Left lung (tissue), 10 donors: Measurements from ENCODE around the gene LURAP1L. TPM values are rescaled to one million over a fixed set of nuclear protein-coding genes. Genes with fewer than 3 reads are reported as not detected.

Experiments used
- ATAC-seq: fragments of 200-7000 bp; cut with Tn5 transposase; one replicate; pipeline ENCODE4 v1.9.1; 2020; ENCODE audit warnings: moderate library complexity
- DNase-seq, 4 donors: peaks; one replicate each; pipeline ENCODE4 v3.0.0-alpha.2; 2013 to 2020
- H3K27ac ChIP-seq, 2 donors: fragments of 200-600 bp; sonication (generic) in 1 of 2; one replicate each; pipeline versions ENCODE4 v1.5.0 to v1.8.0; 2020 to 2021
- H3K27me3 ChIP-seq, 2 donors: fragments of 200-600 bp; sonication (generic) in 1 of 2; one replicate each; pipeline versions ENCODE4 v1.5.0 to v1.8.0; 2020 to 2021
- H3K36me3 ChIP-seq, 2 donors: fragments of 200-600 bp; sonication (generic) in 1 of 2; one replicate each; pipeline versions ENCODE4 v1.5.0 to v1.8.0; 2020 to 2021
- H3K4me1 ChIP-seq, 2 donors: fragments of 200-600 bp; one replicate each; pipeline ENCODE4 v1.8.0; 2021
- H3K4me3 ChIP-seq, 2 donors: fragments of 200-600 bp; sonication (generic) in 1 of 2; one replicate each; pipeline versions ENCODE4 v1.5.0 to v1.8.0; 2020 to 2021; ENCODE audit warnings: mild to moderate bottlenecking in 1 of 2
- H3K9me3 ChIP-seq, 2 donors: fragments of 200-600 bp; sonication (generic) in 1 of 2; one replicate each; pipeline versions ENCODE4 v1.5.0 to v1.8.0; 2020 to 2021
- intact Hi-C, 2 donors: fragments of 100-400 bp; cut with DNase I; formaldehyde crosslinking; loops; one replicate each; pipeline versions ENCODE4 v1.11.2 to v1.14.2; 2022
- polyA plus RNA-seq, 6 donors: library from polyadenylated mRNA; unstranded; fragments of 120-200 nt; gene quantifications; one replicate each; pipeline ENCODE4 v1.2.1, GENCODE V29; 2013; ENCODE audit not compliant: insufficient read length in 6 of 6
- total RNA-seq, 2 donors: library from RNA; stranded (reverse); fragmentation: NEBNext Ultra II Directional; extraction: Animal tissue kit (Norgen Biotek cat#: 25700); gene quantifications; one replicate each; pipeline ENCODE4 v1.2.1, GENCODE V29; 2021
- TF ChIP-seq, protein P1 (sequence below), 2 donors: fragments of 200-600 bp; sonication (generic) in 1 of 2; IDR thresholded peaks; one replicate each; pipeline versions ENCODE4 v1.5.0 to v1.8.0; 2021; ENCODE audit warnings: antibody characterized with exemption in 2 of 2
- donor health status: DM: no; HTN: yes; CAD: no.
- donor health status: DM: no; HTN: no; CAD: no.

The LURAP1L gene
- total and polyA plus RNA-seq, 8 donors: 37.7 to 83.9 (median 61.6) TPM

DNA sequence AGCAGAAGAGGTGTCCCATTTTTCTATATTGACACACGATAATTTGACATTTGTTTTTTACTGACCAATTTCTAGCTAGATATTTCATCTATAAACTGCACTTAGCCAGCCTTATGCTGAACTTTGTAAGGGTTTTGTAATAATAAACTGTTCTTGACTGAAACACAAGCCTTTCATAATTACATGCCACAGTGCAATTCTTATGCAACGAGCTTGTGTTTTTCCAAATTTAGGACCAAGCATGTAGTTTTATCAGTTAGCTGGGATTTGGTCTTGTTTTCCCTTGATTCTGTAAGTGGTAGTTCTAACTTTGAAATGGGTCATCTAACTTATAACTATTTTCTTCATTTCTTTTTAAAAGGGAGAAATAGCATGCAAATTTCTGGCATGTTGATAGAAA, 1.3 kb upstream of the LURAP1L start:
- Histone ChIP-seq H3K27ac (no peak overlapping the region), H3K27me3 (peaks cover 4 to 36% of the 10 kb centered on the region in 2 donors), H3K9me3 (no peaks in the 10 kb centered on the region), H3K36me3 (no peaks in the 10 kb centered on the region), H3K4me3 (no peak overlapping the region), H3K4me1 (no peaks in the 10 kb centered on the region)
- TF ChIP-seq, protein P1, sequence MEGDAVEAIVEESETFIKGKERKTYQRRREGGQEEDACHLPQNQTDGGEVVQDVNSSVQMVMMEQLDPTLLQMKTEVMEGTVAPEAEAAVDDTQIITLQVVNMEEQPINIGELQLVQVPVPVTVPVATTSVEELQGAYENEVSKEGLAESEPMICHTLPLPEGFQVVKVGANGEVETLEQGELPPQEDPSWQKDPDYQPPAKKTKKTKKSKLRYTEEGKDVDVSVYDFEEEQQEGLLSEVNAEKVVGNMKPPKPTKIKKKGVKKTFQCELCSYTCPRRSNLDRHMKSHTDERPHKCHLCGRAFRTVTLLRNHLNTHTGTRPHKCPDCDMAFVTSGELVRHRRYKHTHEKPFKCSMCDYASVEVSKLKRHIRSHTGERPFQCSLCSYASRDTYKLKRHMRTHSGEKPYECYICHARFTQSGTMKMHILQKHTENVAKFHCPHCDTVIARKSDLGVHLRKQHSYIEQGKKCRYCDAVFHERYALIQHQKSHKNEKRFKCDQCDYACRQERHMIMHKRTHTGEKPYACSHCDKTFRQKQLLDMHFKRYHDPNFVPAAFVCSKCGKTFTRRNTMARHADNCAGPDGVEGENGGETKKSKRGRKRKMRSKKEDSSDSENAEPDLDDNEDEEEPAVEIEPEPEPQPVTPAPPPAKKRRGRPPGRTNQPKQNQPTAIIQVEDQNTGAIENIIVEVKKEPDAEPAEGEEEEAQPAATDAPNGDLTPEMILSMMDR (IDR thresholded peaks at IDR 0.05): no peak
- intact Hi-C loops: no loop called here
- ATAC-seq (no peak), DNase-seq (peak in 1 of 4 donors; percentile 68)

DNA sequence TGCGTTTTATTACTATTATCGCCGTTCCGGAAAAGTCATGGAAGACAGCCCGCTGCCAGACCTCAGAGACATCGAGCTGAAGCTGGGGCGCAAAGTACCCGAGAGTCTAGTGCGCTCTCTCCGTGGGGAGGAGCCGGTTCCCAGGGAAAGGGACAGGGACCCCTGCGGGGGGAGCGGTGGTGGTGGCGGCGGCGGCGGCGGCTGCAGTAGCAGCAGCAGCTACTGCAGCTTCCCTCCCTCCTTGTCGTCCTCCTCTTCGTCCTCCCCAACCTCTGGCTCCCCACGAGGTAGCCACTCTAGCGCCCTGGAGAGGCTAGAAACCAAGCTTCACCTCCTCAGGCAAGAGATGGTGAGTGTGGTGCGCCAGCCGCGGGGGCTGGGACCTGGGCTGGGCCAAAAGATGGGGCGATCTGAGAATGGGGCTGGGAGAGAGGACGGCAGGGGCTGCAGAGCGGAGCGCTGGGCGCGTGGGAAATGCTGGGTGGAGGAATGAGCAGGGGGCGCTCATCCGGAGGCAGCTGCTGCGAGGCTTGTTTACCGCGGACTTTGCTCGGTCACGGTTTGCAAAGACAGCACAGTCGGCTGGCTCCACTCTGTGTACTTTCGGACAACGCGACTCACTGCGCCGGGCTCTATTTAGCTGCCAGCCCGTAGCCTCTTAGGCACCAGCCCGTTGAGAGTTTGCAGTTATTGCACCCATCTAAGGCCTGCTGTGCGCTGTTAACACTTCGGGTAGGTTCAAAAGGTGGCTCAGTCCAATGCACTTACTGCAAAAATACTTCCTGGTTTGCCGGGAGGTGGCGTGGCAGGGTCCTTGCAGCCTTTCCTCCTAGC, 1.1 kb downstream of the LURAP1L start:
- intact Hi-C loops: no loop called here

DNA sequence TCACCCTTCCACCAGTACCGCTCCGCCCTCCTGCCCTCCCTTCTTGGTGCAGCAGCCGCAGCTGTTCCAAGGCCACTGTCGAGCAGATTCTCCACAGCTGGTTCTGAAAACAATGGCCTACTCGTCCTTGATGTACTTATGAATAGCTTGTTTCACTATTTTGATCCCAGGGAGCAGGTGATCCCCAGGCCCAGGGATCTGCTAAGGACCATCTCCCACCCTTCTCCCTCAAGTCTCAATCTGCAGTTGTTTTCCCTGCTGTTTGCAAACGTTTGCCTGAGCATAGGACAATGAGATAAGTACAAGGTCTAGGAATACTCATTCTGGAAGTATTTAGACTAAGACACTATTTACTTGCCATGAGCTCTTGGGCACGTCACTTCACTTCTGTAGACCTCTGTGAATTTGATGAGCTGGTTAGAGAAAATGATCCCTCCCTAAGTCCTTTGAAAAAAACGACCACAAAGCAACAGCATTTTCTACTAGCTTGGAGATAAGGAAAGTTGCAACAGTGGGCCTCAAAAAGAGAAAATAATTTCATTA, 1.8 kb downstream of the LURAP1L start:
- peak; percentile 3 for ATAC-seq
- Histone ChIP-seq H3K27me3 (peaks cover 4 to 36% of the 10 kb centered on the region in 2 donors), H3K27ac (peak overlapping the region; percentile 64 to 95), H3K4me1 (no peaks in the 10 kb centered on the region), H3K9me3 (no peaks in the 10 kb centered on the region), H3K4me3 (peak overlapping the region; percentile 54 to 57), H3K36me3 (no peaks in the 10 kb centered on the region)
- TF ChIP-seq, protein P1 (IDR thresholded peaks at IDR 0.05): no peak
- intact Hi-C loops: no loop called here
- peak in 2 of 4 donors; percentile 88 to 90 for DNase-seq

More for the DNA sequence above, 1.1 kb downstream of the LURAP1L start:
- TF ChIP-seq, protein P1 (IDR thresholded peaks at IDR 0.05): no peak
- H3K27me3 ChIP-seq: peaks cover 4 to 36% of the 10 kb centered on the region in 2 donors
- H3K4me1 ChIP-seq: no peaks in the 10 kb centered on the region
- ATAC-seq: peak; percentile 92
- no peaks in the 10 kb centered on the region for H3K9me3 ChIP-seq
- DNase-seq: peak; percentile 52 to 92 (median 82)
- H3K36me3 ChIP-seq: no peaks in the 10 kb centered on the region
- peak overlapping the region; percentile 54 to 57 for H3K4me3 ChIP-seq
- peak overlapping the region; percentile 64 to 95 for H3K27ac ChIP-seq

DNA sequence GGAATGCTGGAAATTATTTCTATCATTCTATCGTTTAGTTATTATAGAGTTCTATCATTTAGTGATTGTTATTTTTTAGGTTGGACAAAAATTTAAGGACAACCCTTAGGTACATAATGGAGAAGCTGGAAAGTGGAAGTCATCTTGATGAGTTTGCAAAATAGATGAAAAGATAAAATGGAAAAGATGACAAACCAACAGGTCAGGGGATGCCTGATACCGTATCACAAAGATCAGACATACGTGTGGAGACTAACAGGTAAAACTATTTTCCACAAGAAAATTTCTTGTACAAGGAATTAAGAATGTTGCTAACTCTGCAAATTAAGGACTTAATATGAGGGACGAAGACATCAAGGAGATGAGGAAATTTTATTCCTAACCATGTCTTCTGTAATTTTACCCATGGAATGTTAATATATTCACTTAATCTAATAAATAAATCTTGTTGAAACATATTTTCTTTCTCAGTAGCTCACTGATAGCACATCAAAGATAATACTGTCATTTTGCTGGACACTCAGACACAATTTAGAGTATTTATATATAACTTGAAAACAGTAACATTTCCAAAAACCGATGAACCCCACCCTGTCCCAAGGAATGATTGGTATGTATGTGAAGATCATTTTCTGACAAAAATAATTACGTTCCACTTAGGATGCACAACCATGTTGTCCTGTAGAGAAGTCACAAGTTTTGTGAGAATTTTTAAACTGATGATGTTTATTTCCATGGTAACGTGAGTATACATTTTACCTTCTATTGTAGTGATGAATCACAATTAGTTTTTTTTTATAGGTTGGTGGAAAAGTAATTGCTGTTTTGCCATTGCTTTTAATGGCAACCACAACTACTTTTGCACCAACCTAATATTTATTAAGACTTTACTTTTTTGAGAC, 2.6 kb downstream of the LURAP1L start:
- ATAC-seq: no peak
- no peak for DNase-seq
- Histone ChIP-seq H3K27ac (peak overlapping the region; percentile 64 to 95), H3K36me3 (no peaks in the 10 kb centered on the region), H3K4me3 (peak overlapping the region; percentile 54 to 57), H3K9me3 (peaks cover 0 to 4% of the 10 kb centered on the region in 2 donors), H3K4me1 (no peaks in the 10 kb centered on the region), H3K27me3 (peaks cover 4 to 36% of the 10 kb centered on the region in 2 donors)
- TF ChIP-seq, protein P1 (IDR thresholded peaks at IDR 0.05): no peak
- intact Hi-C loops: no loop called here
